Measurements from ENCODE around the gene ZNF569.
A peak's percentile ranks its signal among the peaks of the same experiment; 100 is the strongest.
"Not testable (repeated sequence)": the region's sequence is repeated elsewhere in the genome, so short reads cannot be mapped to it uniquely, and the experiment has no call there.

The ZNF569 gene

GRCh38 chr19:37391399-37391798, 75.8 kb downstream of the ZNF569 start:
- not testable (repeated sequence) for DNase-seq

GRCh38 chr19:37389234-37389633, 78.0 kb downstream of the ZNF569 start:
- no peak for DNase-seq

GRCh38 chr19:37370880-37371661, 96.2 kb downstream of the ZNF569 start, which contains the start of gene ZNF527:
Gene ZNF527, plus strand, starts transcription at chr19:37371099. Its CDS starts 3,100 bp downstream, at chr19:37374199.
- DNase-seq, result peak; percentile 96

GRCh38 chr19:37370386-37370879, 96.8 kb downstream of the ZNF569 start:
- not testable (repeated sequence) for DNase-seq

GRCh38 chr19:37362733-37363132, 104.5 kb downstream of the ZNF569 start:
- no peak for DNase-seq

- DNase-seq, result no peak
Measured at GRCh38 chr19:37361994-37362393, 105.2 kb downstream of the ZNF569 start.
